Neural cell (in vitro differentiated cells): ENCODE results near the gene AKAP9.
"Not testable (repeated sequence)": the region's sequence is repeated elsewhere in the genome, so short reads cannot be mapped to it uniquely, and the experiment has no call there.

Experiments used
- CTCF ChIP-seq: fragments of 450-650 bp; IDR thresholded peaks from 2 replicates; pipeline ENCODE4 v1.5.1; 2014; ENCODE audit warnings: antibody characterized with exemption, mild to moderate bottlenecking, moderate library complexity; ENCODE audit not compliant: poor library complexity, severe bottlenecking
- TF ChIP-seq, protein P1 (sequence below): IDR thresholded peaks from 2 replicates; pipeline ENCODE4 v1.6.1; 2012; ENCODE audit warnings: borderline replicate concordance

DNA sequence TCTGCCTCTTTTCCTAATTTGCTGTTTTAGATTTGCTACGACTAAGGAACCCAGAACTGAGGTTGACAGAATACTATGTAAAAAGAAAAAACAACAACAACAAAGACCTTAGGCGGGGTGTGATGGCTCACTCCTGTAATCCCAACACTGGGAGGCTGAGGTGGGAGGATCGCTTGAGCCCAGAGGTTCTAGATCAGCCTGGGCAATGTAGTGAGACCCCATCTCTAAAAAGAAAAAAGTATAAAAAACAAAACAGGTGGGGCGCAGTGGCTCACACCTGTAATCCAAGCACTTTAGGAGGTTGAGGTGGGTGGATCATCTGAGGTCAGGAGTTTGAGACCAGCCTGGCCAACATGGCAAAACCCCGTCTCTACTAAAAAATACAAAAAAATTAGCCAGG, 4.3 kb downstream of the AKAP9 start:
- not testable (repeated sequence) for TF ChIP-seq CTCF
- TF ChIP-seq, protein P1, sequence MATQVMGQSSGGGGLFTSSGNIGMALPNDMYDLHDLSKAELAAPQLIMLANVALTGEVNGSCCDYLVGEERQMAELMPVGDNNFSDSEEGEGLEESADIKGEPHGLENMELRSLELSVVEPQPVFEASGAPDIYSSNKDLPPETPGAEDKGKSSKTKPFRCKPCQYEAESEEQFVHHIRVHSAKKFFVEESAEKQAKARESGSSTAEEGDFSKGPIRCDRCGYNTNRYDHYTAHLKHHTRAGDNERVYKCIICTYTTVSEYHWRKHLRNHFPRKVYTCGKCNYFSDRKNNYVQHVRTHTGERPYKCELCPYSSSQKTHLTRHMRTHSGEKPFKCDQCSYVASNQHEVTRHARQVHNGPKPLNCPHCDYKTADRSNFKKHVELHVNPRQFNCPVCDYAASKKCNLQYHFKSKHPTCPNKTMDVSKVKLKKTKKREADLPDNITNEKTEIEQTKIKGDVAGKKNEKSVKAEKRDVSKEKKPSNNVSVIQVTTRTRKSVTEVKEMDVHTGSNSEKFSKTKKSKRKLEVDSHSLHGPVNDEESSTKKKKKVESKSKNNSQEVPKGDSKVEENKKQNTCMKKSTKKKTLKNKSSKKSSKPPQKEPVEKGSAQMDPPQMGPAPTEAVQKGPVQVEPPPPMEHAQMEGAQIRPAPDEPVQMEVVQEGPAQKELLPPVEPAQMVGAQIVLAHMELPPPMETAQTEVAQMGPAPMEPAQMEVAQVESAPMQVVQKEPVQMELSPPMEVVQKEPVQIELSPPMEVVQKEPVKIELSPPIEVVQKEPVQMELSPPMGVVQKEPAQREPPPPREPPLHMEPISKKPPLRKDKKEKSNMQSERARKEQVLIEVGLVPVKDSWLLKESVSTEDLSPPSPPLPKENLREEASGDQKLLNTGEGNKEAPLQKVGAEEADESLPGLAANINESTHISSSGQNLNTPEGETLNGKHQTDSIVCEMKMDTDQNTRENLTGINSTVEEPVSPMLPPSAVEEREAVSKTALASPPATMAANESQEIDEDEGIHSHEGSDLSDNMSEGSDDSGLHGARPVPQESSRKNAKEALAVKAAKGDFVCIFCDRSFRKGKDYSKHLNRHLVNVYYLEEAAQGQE = not testable (repeated sequence)
